Fibroblast of peridontal ligament (primary cell): ENCODE results near the gene CUEDC1.
A peak's percentile ranks its signal among the peaks of the same experiment; 100 is the strongest.

Source experiments
- DNase-seq: peaks from one replicate; pipeline ENCODE4 v3.0.0-alpha.2; 2010; ENCODE audit errors: extremely low read depth

The CUEDC1 gene

GRCh38 chr17:57894848-57895247 is 60.4 kb downstream of the CUEDC1 start:
- DNase-seq: no peak

GRCh38 chr17:57892820-57893595 is 62.2 kb downstream of the CUEDC1 start:
- DNase-seq: peak; percentile 100

- DNase-seq: peak; percentile 93
Observed at GRCh38 chr17:57892146-57892819, 62.9 kb downstream of the CUEDC1 start.

- DNase-seq: no peak
Observed at GRCh38 chr17:57890857-57891232, 64.4 kb downstream of the CUEDC1 start.

GRCh38 chr17:57889892-57890856 is 65.0 kb downstream of the CUEDC1 start:
- DNase-seq: peak; percentile 87

GRCh38 chr17:57889252-57889651 is 66.0 kb downstream of the CUEDC1 start:
- no peak for DNase-seq

- DNase-seq: no peak
Observed at GRCh38 chr17:57888311-57889216, 66.6 kb downstream of the CUEDC1 start.

- DNase-seq: no peak
Observed at GRCh38 chr17:57887161-57887560, 68.1 kb downstream of the CUEDC1 start.

- DNase-seq: no peak
Observed at GRCh38 chr17:57886020-57886419, 69.2 kb downstream of the CUEDC1 start.

GRCh38 chr17:57885148-57885915 is 69.9 kb downstream of the CUEDC1 start:
- DNase-seq: no peak

GRCh38 chr17:57881783-57882351 is 73.3 kb downstream of the CUEDC1 start:
- DNase-seq: no peak

GRCh38 chr17:57881143-57881542 is 74.1 kb downstream of the CUEDC1 start:
- DNase-seq: peak; percentile 91

GRCh38 chr17:57880086-57880456 is 75.1 kb downstream of the CUEDC1 start:
- DNase-seq: no peak

- no peak for DNase-seq
Observed at GRCh38 chr17:57879437-57880085, 75.7 kb downstream of the CUEDC1 start.

- no peak for DNase-seq
Observed at GRCh38 chr17:57877803-57878377, 77.3 kb downstream of the CUEDC1 start.

- no peak for DNase-seq
Observed at GRCh38 chr17:57876866-57877237, 78.4 kb downstream of the CUEDC1 start.

- no peak for DNase-seq
Observed at GRCh38 chr17:57876023-57876865, 79.0 kb downstream of the CUEDC1 start.

- DNase-seq: peak; percentile 99
Observed at GRCh38 chr17:57875290-57876022, 79.8 kb downstream of the CUEDC1 start.
